Stomach (tissue), 4 donors: ENCODE measurements around the gene CHCHD5.

Experiments
- CTCF ChIP-seq, 7 experiments: fragments of 450-650 bp in 4 of 7; fragments of 200-600 bp in 3 of 7; sonication (generic) in 3 of 7; IDR thresholded peaks; one replicate each; pipeline ENCODE4 v1.5.1; 2016 to 2019; ENCODE audit warnings: antibody characterized with exemption in 7 of 7, control low read depth in 2 of 7, mild to moderate bottlenecking in 1 of 7
- POLR2AphosphoS5 ChIP-seq, 3 donors: sonication (generic); formaldehyde crosslinking; IDR thresholded peaks; one replicate each; pipeline ENCODE4 v1.6.1; 2016; ENCODE audit warnings: antibody characterized with exemption in 3 of 3

GRCh38 chr2:112540906-112541305 lies 43.5 kb upstream of the CHCHD5 start:
- TF ChIP-seq CTCF (IDR thresholded peaks at IDR 0.05), result no peak
- TF ChIP-seq POLR2AphosphoS5 (IDR thresholded peaks at IDR 0.05), result no peak
